ENCODE results near the gene FIBP. TPM values are rescaled to one million over a fixed set of nuclear protein-coding genes. Genes with fewer than 3 reads are reported as not detected.

Gene FIBP
- total RNA-seq, 1 experiment from 2014 or later, result 105 TPM

GRCh38 chr11:65921876-65922275 is 33.6 kb upstream of the FIBP start:
- no peak for TF ChIP-seq EZH2 (IDR thresholded peaks at IDR 0.05; ENCODE audit: low read depth)
- TF ChIP-seq CTCF (conservative IDR thresholded peaks at IDR 0.05), result no peak
- Histone ChIP-seq H3K4me2 (no peak overlapping the region), H3K27ac (no peak overlapping the region), H3K9me2 (ENCODE audit: insufficient read depth) (no peaks in the 10 kb centered on the region), H3K27me3 (ENCODE audit: insufficient read depth, low read depth) (no peaks in the 10 kb centered on the region), H2AFZ (no peak overlapping the region), H3F3A (ENCODE audit: insufficient read depth, low read depth) (peaks cover 30% of the 10 kb centered on the region; the same call in 1 of the 2 replicates), H4K20me1 (ENCODE audit: insufficient read depth) (no peaks in the 10 kb centered on the region), H3K4me3 (no peak overlapping the region), H3K36me3 (ENCODE audit: low read depth) (peaks cover 6% of the 10 kb centered on the region; the same call in 1 of the 2 replicates), H3K79me2 (ENCODE audit: low read depth) (peaks cover 32% of the 10 kb centered on the region), H3K9me3 (ENCODE audit: insufficient read depth, low read depth) (no peaks in the 10 kb centered on the region), H3K4me1 (replicated peaks; ENCODE audit: insufficient read depth) (peaks cover 24% of the 10 kb centered on the region)
- POLR2A ChIA-PET (ENCODE audit: unreplicated experiment), result interaction anchor here (0.6 kb wide), 1 partner anchor 50 kb away, joined by 3 read pairs; no protein-coding TSS in a partner anchor
- CTCF ChIA-PET, result interaction anchor here (0.5 kb wide), 1 partner anchor 18 kb away, joined by 9 read pairs; no protein-coding TSS in a partner anchor
- intact Hi-C loops (cut with micrococcal nuclease; ENCODE audit: unreplicated experiment), result no loop called here
- no peak for DNase-seq
- BruUV-seq (replicated peaks), result no TSS peak

GRCh38 chr11:65921033-65921555 is 32.8 kb upstream of the FIBP start:
- H3K36me3 ChIP-seq (ENCODE audit: low read depth), result peaks cover 6% of the 10 kb centered on the region; the same call in 1 of the 2 replicates
- H4K20me1 ChIP-seq (ENCODE audit: insufficient read depth), result no peaks in the 10 kb centered on the region
- no peaks in the 10 kb centered on the region for H3K9me3 ChIP-seq (ENCODE audit: insufficient read depth, low read depth)
- no peak for DNase-seq
- intact Hi-C loops (cut with micrococcal nuclease; ENCODE audit: unreplicated experiment), result no loop called here
- POLR2A ChIA-PET (ENCODE audit: unreplicated experiment), result interaction anchor here (0.7 kb wide), 1 partner anchor 20 kb away, joined by 3 read pairs; no protein-coding TSS in a partner anchor
- H3K79me2 ChIP-seq (ENCODE audit: low read depth), result peaks cover 40% of the 10 kb centered on the region
- H3K9me2 ChIP-seq (ENCODE audit: insufficient read depth), result no peaks in the 10 kb centered on the region
- no peak overlapping the region for H3K27ac ChIP-seq
- peaks cover 32% of the 10 kb centered on the region for H3K4me1 ChIP-seq (replicated peaks; ENCODE audit: insufficient read depth)
- H3K4me2 ChIP-seq, result peak overlapping the region; percentile 94
- no peak overlapping the region for H3K4me3 ChIP-seq
- no TSS peak for BruUV-seq (replicated peaks)
- CTCF ChIA-PET, result no interaction called here
- TF ChIP-seq CTCF (conservative IDR thresholded peaks at IDR 0.05) (no peak), EZH2 (IDR thresholded peaks at IDR 0.05; ENCODE audit: low read depth) (no peak)
- no peaks in the 10 kb centered on the region for H3K27me3 ChIP-seq (ENCODE audit: insufficient read depth, low read depth)
- peaks cover 38% of the 10 kb centered on the region; the same call in 1 of the 2 replicates for H3F3A ChIP-seq (ENCODE audit: insufficient read depth, low read depth)
- no peak overlapping the region for H2AFZ ChIP-seq

- peaks cover 6% of the 10 kb centered on the region; the same call in 1 of the 2 replicates for H3K36me3 ChIP-seq (ENCODE audit: low read depth)
- H3K4me1 ChIP-seq (replicated peaks; ENCODE audit: insufficient read depth), result peaks cover 38% of the 10 kb centered on the region
- H3K27me3 ChIP-seq (ENCODE audit: insufficient read depth, low read depth), result no peaks in the 10 kb centered on the region
- H3K4me2 ChIP-seq, result peak overlapping the region; percentile 94
- H3F3A ChIP-seq (ENCODE audit: insufficient read depth, low read depth), result peaks cover 38% of the 10 kb centered on the region; the same call in 1 of the 2 replicates
- H3K27ac ChIP-seq, result no peak overlapping the region
- POLR2A ChIA-PET (ENCODE audit: unreplicated experiment), result interaction anchor here (0.7 kb wide), 2 partner anchors 21 to 40 kb away, joined by 3 to 4 read pairs; no protein-coding TSS in a partner anchor
- no peaks in the 10 kb centered on the region for H3K9me3 ChIP-seq (ENCODE audit: insufficient read depth, low read depth)
- peak overlapping the region; percentile 80; the same call in 1 of the 2 replicates for H2AFZ ChIP-seq
- peaks cover 42% of the 10 kb centered on the region for H3K79me2 ChIP-seq (ENCODE audit: low read depth)
- H3K9me2 ChIP-seq (ENCODE audit: insufficient read depth), result no peaks in the 10 kb centered on the region
- TF ChIP-seq CTCF (conservative IDR thresholded peaks at IDR 0.05) (no peak), EZH2 (IDR thresholded peaks at IDR 0.05; ENCODE audit: low read depth) (no peak)
- CTCF ChIA-PET, result no interaction called here
- peak overlapping the region; percentile 83 for H3K4me3 ChIP-seq
- H4K20me1 ChIP-seq (ENCODE audit: insufficient read depth), result no peaks in the 10 kb centered on the region
- BruUV-seq (replicated peaks), result no TSS peak
- DNase-seq, result no peak
- intact Hi-C loops (cut with micrococcal nuclease; ENCODE audit: unreplicated experiment), result no loop called here
Observed at GRCh38 chr11:65920372-65920802, 32.1 kb upstream of the FIBP start.

Measured in PC-9 (cell line).